Measurements from ENCODE around the gene BRD3OS.
"Not testable (repeated sequence)": the region's sequence is repeated elsewhere in the genome, so short reads cannot be mapped to it uniquely, and the experiment has no call there.

The BRD3OS gene

DNA sequence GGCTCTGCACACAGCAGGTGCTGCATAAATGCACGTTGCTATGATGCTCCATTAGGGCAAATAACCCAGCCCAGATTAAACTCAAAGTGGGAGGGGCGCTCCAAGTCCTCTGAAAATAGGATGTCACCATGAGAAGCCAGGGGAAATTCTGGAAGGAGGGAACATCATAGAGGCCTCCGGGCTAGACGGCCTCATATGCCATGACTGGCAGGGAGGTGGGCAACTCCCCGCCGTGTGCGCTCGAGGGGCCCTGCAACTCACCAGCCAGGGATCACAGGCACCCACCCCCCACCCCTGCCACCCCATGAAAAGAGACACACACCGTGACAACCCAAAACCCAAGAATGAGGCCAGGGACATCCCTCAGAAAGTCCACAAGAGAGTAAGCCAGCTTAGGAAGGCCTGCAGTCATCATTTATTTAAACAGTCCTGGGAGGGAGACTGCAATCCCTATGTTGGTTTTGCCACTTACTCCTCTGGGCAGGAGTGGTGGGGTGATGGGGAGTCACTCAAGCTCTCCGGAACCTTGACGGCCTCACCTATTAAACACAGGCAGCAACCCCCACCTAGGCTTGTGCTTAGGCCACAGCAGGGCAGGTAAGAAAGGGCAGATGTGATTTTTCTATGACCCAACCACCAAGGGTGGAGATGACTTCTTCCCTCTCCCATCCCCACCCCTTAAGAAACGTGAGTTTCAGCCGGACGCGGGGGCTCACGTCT lies 37.2 kb upstream of the BRD3OS start:
- no peak for DNase-seq

DNA sequence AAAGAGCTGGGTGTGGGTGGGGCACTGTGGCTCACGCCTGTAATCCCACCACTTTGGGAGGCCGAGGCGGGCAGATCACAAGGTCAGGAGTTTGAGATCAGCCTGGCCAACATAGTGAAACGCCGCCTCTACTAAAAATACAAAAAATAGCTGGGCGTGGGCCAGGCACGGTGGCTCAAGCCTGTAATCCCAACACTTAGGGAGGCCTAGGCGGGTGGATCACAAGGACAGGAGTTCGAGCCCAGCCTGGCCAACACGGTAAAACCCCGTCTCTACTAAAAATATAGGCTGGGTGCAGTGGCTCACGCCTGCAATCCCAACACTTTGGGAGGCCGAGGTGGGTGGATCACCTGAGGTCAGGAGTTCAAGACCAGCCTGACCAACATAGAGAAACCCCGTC lies 36.5 kb upstream of the BRD3OS start:
- not testable (repeated sequence) for DNase-seq

DNA sequence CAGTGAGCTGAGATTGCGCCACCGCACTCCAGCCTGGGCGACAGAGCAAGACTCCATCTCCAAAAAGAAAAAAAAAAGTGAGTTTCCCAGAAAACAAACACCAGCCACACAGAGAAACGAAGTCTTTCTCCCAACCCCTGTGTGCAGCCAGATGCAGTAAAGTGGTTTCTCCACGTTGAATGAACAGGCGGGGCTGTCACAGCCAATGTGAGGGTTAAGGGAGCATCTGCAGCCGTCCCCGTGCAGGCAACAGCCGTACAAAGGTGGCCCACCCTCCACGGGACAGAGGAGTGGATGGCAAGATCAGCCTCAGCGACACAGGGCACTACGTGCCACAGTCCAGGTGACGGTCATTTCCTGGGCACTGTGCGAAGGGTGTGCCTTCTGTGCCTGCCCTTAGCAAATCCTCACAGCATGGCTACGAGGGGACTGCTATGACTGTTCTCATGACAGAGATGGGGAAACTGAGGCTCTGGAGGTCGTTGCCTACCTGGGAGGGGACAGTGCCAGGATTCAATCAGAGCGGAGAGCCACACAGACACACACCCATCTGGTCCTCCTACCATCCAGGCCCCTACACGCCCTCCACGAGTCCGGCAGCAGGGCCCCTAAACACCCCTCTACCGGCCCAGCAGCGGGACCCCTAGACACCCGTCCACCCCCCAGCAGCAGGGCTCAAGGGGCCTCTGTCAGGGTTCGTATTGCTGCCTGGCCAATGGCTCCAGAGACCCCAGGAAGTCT lies 35.5 kb upstream of the BRD3OS start:
- no peak for DNase-seq

DNA sequence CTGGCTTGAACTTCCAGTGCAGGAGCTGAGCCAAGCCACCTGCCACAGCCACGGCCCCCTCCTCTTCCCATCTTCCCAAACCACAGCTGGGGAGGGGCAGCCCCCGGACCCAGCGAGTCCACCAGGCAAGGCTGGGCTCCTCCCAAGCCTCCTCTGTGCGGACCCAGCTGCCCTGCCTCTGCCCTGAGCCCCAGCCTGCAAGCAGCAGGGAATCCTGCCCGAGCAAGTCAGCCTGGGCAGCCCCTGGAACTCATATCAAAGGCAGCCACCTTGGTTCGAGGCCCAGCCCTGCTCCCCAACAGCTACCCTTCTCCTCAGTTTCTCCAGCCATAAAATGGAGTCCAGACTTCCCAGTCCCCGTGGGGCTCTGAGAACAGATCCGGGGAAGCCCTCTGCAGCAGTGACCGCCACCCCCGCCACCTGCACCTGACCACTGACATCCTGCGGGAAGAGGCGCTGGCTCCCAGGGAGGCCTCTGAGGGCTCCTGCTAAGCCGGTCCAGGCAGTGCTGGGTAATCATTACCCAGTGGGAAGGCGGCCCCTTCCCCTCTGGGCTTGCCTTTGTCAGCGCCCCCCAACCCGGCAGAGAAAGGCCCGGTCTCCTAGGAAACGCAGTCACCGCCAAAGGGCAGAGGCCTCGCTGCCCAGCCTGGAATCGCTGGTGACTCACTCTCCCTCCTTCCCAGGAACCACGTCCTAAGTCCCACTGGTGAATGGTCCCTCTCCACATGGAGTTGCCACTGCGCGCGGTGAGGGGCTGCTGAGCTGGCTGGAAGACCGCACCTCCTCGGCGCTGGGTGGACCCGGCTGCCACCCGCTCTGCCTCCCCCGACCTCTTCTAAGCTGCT lies 34.7 kb upstream of the BRD3OS start:
- peak in 2 of 56 donors; percentile 21 to 23 for DNase-seq

DNA sequence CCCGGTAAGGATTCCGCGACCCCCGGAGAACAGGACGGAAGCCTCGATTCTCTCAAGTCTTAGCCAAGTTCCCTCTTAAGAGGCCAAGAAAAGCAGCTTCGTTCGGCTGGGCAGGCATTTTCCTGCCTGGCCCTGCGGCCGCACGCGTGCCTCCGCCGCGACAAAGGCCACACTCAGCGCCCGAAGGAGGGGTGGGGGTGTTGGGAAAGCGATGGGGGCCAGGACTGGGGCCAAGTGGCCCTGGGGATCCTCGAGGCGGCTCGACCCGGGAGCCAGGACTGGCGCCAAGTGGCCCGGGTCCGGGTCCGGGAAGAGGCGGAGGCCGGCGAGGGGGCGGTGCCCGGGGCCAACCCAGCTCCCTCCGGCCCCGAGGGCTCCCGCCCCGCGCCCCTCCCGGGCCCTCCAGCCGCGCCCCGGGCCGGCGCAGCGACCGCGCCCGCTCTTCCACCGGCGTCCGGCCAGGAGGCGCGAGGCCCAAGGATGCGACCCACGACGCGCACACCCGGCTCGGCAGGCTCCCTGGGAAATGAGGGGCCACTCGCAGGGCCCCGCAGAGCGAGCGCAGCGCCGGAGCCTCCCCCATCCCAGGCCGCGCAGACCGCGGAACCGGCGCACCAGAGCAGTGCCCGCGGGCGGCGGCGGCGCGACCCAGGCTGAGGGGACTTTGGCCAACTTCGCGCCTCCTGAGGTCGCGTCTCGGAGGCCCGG lies 33.9 kb upstream of the BRD3OS start:
- no peak for DNase-seq

DNA sequence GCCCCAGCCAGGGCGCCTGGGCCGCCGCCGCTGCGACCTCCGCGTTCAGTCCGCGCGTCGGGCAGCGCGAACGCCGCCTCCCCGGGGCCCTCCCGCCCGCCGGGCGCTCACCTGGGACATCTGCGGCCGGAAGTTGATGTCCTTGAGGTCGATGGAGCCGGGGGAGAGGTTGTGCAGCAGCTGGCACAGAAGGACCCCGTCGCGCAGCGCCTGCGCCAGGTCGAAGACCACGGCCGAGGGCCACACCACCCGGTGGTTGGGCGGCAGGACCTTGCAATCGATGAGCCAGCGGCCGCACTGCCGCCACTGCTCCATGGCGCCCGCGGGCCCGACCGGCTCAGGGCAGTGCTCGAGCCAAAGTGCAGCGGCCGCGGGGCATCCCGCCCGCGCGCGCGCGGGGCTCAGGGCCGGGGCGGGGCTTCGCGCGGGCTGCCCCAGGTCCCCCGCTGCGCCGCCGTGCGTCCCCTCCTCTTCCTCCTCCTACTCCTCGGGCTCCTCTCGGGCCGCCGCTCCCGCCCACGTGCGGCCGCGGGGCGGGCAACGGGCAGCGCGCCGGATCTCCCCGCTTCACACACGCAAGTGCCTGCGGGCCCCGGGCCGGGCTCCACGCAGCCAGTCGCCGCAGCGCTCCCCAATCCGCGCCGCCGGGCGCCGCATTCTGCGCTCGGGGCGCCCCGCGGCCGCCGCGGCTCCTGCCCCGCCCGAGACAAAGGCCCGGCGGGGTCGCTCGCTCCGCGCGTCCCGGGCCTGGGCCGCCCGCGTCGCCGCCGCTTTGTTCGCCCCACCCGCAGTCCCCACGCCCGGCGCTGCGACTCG lies 33.1 kb upstream of the BRD3OS start, which contains the start of gene VAV2:
Gene VAV2, minus strand, starts transcription at position 361 of the 816 bp plus-strand sequence. Its CDS starts 46 bp downstream, at position 315.
- DNase-seq, result peak in 14 of 56 donors; percentile 13 to 50 (median 28)

DNA sequence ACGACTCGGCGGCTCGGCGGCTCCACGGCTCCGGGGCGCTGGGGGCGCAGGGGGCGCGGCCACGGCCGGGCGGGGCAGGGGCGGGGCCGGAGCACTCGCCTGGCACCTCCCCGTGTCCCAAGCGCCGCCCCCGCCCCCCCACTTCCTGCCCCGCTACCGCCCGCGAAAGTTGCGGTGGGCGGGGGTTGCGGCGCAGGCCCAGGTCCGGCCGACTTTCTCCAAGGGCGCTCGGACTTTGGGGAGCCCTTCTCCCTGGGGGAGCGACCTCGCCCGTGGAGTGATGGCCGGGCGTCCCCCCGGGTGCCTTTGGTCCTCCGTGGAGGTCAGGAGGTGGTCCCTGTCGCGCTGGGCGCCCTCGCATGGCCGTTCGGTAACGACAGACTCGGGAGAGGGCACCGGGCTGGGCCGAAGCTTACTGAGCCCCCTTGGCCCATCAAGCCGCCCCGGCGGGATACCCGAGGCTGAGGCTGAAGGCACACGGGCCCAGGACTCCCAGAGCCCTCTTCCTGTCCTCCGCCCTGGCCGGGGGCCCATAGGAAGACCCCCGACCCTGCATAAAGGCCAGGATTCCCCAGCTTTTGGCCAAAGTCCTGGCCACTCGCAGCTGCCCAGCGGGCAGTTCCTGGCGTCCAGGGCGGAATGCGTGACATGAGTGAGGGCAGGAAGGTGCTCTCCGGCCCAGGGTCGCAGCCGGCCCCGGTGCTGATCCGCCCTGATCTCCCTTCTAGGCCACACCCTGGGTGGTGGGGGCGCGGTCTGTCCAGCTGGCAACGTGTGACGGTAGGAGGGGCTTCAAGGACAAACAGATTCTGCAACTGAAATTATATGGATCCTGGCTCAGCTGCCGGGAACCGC lies 32.3 kb upstream of the BRD3OS start:
- peak in 37 of 56 donors; percentile 12 to 83 (median 43) for DNase-seq

DNA sequence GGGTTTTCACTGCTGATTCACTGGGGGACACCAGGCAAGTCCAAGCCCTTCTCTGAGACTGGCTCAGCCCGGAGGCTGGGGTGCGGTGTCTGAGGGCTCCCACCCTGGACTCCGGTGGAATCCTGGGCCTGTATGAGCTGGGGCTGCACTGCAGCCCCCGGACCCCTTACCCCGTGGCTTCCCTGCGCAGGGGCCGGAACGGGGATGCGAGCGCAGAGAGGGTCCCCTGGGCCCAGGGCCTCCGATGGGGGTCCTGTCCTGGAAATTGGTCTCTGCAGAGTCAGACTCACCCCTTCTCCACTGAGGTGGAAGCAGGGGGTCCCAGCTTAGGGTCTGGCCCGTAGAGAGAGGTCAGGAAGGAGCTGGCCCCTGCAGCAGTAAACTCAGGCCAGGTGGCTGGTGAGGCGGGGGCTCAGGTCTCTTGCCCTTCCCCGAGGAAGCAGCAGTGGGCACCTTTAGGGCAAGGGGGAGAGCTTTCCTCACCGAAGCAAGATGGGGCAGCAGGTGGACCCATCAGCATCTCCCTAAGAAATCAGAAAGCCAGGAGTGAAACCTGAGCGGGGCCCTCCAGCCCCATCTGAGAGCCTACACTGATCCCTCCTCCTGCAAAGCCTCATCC lies 31.5 kb upstream of the BRD3OS start:
- DNase-seq, result no peak

DNA sequence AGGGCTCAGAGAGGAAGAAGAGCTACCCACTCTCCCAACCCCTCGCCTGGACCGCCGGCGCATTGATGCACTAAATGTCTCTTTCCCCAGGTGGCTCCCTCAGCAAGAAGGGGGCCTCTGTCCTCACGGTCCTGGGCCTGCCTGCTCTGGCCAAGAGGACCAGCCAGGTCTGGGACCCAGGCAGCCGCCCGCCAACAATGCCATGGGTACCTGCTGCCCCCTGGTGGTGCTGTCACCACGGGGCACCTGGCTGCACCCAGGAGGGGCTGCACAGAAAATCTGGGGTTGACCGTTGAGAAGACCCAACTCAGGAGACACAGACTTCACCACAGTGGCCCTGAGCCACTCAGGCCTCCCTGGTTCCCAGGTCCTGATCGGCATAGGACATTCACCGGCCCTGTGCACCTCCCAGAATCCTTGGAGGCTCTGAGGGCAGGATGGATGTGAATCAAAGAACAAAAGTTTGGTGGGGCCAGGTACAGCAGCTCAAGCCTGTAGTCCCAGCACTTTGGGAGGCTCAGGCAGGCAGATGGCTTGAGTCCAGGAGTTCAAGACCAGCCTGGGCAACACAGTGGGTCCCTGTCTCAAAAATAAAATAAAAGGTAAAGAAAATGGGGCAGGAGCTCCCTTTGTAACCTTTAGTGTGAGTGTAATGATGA lies 30.8 kb upstream of the BRD3OS start:
- peak in 50 of 56 donors; percentile 32 to 85 (median 57) for DNase-seq

DNA sequence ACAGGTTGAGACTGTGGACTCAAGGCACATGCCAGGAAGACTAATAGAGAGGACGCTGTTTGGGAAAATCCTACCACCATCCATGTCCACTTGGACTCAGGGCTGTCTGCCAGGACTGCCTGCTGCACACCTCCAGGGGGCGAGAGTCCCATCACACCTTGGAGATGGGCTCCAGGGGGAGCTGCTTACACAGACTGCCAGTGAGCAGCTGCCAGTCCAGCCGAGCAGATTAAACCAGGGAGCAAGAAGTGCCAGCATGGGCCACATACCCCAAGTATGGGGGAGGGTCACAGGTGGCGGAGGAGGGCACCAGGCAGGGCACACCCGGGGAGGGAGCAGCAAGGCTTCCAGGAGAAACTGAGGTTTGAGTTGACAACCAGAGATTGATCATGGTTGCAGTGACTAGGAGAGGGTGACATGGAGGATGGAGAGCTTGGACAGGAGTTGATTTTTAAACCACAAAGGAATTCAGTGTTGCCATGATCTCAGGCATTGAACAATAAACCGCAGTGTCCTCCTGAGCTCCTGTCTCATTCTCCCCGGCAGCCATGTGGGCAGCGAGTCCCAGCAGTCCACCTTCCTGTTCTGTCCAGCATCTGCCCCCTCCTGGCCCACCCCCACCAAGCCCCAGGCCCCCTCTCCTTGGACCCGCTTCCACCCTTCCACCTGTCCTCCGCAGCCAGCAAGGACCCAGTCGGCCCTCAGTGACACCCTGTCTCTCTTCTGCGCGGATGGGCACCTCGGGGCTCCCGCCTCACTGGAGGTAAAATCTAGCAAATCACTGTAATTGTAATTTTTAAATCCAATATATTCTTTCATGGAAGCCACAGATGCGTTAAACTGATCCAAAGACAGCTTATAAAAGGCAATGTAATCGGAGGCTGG lies 30.0 kb upstream of the BRD3OS start:
- DNase-seq, result no peak

DNA sequence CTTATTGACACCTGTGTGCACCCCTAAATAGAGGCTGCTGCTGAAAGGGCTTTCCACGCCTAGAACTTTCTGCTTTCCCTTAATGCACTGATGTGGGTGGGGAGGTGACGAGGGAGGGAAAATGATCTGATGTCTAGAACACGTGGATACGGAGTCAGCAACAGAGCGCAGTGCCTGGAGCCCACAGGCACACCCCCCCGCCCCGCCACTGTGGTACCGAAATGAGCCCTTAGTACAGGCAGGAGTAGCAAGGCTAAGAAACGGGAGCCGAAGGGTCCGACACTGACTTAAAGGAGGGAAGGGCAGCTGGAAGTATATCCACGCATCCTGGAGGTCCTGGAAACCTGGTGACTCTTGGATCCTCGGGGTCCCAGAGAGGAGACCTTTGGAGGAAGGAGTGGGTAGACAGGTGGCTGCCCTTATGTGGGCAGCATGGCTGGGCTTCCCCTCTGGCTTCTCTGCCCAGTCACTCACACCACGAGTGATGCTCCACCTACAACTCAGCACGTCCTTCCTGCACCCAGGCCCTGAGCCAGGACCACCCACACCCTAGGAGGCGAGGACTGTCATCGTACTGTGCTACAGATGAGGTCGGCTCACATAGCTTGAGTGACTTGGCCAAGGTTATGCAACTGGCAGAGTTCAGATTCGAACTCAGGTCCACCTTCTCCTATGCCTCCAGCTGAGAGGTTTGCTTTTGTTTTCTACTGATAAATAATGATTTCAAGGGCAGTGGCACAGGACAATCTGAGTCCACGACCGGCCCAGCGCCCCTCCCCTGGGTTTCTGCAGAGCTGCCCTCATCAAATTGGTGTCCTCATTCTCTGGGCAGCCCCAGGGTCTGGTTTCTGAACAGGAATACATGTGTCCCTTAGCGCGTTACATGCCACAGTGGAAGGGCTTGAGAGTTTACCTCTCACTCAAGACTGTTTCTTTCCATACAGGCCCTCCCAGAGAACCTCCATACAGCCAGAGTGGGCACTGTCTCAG lies 28.5 kb upstream of the BRD3OS start:
- DNase-seq, result peak in 3 of 56 donors; percentile 19 to 21 (median 20)

DNA sequence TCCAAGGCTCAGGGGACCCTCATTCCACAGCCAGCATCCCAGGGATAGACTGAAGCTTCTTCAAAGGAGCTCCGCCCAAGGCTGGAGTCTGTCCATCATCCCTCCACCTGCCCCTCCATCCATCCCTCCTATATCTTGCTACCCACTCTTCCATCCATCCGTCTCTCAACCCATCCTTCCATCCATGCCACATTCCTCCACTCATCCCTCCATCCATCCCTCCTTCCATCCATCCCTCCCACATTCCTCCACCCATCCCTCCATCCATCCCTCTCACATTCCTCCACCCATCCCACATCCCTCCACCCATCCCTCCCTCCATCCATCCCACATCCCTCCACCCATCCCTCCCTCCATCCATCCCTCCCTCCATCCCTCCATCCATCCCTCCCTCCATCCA lies 27.7 kb upstream of the BRD3OS start:
- DNase-seq, result no peak

DNA sequence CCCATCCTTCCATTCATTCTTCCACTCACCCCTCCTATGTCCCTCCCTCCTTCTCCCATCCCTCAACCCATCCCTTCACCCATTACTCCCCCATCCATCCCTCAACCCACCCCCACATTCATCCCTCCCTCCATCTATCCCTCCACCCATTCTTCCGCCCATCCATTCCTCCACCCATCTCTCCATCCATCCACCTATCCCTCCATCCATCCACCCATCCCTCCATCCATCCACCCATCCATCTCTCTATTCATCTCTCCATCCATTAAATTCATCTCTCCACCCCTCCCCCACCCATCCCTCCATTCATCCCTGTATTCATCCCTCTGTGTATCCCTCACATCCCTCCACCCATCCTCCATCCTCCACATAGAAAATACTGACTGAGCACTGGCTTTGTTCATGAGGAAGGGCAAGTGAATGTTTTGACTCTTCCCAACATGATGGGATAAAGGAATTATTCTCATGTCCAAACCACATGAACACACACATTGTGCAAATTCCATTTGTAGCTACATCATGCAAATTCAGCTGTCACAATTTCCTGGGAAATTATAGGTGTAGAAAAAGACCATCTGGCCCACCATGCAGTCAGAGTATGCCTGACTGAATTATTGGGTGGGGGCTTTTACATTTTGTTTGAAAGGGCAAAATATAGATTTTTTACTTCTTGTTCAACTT lies 26.2 kb upstream of the BRD3OS start:
- no peak for DNase-seq

DNA sequence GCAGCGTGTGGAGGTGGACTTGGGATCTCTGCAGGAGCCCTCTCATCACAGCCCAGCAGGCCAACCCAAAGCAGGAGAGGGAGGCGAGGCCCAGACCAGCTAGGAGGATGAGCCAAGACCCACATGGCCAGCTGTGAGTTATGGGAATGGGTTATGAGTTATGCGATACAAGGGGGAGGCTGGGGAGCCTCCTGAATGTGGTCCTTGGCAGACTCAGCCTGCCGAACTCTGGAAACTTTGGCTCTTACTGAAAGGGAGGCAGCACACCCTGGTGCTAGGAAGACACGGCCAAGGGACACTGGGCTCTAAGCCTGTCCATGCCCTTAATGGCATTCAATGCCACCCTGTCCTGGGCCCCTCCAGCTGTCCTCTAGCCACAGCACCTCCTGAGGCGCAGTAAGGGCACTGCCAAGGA lies 25.4 kb upstream of the BRD3OS start:
- no peak for DNase-seq

DNA sequence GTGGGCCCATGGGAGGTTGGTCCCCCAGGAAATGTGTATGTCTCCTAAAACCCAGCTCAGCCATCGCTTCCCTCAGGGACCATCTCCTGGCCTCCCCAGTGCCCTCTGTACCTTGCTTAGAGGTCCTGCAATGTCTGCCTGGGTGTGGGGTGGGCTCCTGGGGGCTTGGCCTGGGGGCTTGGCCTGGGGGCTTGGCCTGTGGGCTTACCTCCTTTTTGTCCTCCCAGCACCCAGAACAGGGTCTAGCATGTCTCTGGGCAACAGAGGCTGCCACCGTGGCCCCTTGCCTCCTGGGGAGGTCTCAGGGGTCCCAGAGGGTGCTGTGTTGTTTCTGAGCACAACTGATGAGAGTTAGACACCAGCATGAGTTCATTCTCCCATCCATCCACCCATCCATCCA lies 22.5 kb upstream of the BRD3OS start:
- DNase-seq, result no peak
